Coronary artery (tissue), 2 donors: ENCODE measurements around the gene NUDT2.
A peak's percentile ranks its signal among the peaks of the same experiment; 100 is the strongest.

Experiments
- DNase-seq: peaks from one replicate; pipeline ENCODE4 v3.0.0-alpha.2; 2017; ENCODE audit warnings: low spot score
- H3K27ac ChIP-seq, 2 donors: fragments of 200-600 bp; sonication (generic); one replicate each; pipeline ENCODE4 v1.5.1; 2016 to 2019
- H3K4me3 ChIP-seq: fragments of 200-600 bp; sonication (generic); 2 replicates; pipeline ENCODE4 v1.5.1; 2016; ENCODE audit warnings: mild to moderate bottlenecking, moderate library complexity
- TF ChIP-seq, protein P1 (sequence below): fragments of 200-600 bp; sonication (generic); IDR thresholded peaks from one replicate; pipeline ENCODE4 v1.5.1; 2019; ENCODE audit warnings: antibody characterized with exemption

NUDT2 gene

DNA sequence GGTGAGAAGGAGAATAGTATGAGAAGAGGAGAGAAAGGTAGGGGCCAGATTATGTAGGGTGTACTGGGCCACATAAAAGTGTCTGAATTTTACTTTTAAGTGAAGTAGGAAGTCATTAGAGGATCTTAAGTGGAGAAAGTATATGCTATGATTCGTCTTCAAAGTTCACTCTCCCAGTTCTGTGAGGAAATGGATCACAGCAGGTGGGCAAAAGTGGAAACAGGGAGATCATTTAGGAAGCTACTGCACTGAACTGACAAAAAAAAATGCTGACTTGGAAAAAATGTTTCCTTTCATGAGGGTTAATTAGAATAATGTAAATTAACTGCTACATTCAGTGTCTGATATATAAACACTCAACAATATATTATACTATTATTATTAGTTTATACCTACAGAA is 2.7 kb upstream of the NUDT2 start:
- TF ChIP-seq, protein P1, sequence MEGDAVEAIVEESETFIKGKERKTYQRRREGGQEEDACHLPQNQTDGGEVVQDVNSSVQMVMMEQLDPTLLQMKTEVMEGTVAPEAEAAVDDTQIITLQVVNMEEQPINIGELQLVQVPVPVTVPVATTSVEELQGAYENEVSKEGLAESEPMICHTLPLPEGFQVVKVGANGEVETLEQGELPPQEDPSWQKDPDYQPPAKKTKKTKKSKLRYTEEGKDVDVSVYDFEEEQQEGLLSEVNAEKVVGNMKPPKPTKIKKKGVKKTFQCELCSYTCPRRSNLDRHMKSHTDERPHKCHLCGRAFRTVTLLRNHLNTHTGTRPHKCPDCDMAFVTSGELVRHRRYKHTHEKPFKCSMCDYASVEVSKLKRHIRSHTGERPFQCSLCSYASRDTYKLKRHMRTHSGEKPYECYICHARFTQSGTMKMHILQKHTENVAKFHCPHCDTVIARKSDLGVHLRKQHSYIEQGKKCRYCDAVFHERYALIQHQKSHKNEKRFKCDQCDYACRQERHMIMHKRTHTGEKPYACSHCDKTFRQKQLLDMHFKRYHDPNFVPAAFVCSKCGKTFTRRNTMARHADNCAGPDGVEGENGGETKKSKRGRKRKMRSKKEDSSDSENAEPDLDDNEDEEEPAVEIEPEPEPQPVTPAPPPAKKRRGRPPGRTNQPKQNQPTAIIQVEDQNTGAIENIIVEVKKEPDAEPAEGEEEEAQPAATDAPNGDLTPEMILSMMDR, result no peak
- DNase-seq, result no peak
- H3K4me3 ChIP-seq, result no peak overlapping the region
- H3K27ac ChIP-seq, result no peak overlapping the region

DNA sequence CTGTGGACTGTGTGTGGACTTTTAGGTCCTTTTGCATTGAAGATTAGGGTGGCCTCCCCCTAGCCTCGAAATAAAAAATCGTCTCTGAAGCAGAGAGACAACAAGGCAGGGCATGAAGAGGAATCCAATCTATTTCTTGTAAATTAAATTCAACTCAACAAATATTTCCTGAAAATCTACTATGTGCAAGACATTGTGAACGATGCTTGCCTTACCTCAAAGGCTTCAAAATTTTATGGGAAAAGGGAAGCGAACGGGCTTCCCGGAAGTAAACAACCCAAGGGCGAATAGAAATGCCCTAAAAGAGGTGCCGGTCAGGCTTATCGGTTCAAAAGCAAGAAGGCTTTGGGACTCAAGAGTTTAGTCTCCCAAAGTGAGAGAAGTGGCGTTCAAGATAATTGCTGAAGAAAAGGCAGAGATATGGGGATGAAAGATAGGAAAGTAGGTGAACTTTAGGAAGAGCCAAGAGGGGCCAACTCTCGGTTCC is 826 bp upstream of the NUDT2 start:
- peak overlapping the region; percentile 89 for H3K4me3 ChIP-seq
- H3K27ac ChIP-seq, result peak overlapping the region in 1 of 2 donors; percentile 64
- no peak for DNase-seq
- TF ChIP-seq, protein P1, result no peak

DNA sequence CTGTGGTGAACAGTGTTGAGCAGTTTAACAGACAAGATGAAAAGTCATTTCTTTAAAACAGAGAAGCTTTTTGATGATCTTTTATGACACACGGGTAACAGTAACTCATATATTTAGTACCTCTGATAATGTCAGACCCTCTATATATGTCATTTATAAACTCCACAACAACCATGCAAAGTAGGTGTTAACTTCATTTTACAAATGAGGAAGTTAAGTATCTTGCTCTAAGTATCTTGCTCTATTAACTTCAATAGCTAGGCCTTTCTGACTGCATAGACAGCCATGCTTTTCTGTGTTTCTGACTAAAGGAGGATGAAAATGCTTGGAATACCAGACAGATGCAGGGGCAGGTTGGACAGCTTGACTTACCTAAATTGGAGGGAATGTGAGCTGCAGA is 1.8 kb downstream of the NUDT2 start:
- TF ChIP-seq, protein P1, result no peak
- DNase-seq, result no peak
- H3K4me3 ChIP-seq, result no peak overlapping the region
- H3K27ac ChIP-seq, result no peak overlapping the region

DNA sequence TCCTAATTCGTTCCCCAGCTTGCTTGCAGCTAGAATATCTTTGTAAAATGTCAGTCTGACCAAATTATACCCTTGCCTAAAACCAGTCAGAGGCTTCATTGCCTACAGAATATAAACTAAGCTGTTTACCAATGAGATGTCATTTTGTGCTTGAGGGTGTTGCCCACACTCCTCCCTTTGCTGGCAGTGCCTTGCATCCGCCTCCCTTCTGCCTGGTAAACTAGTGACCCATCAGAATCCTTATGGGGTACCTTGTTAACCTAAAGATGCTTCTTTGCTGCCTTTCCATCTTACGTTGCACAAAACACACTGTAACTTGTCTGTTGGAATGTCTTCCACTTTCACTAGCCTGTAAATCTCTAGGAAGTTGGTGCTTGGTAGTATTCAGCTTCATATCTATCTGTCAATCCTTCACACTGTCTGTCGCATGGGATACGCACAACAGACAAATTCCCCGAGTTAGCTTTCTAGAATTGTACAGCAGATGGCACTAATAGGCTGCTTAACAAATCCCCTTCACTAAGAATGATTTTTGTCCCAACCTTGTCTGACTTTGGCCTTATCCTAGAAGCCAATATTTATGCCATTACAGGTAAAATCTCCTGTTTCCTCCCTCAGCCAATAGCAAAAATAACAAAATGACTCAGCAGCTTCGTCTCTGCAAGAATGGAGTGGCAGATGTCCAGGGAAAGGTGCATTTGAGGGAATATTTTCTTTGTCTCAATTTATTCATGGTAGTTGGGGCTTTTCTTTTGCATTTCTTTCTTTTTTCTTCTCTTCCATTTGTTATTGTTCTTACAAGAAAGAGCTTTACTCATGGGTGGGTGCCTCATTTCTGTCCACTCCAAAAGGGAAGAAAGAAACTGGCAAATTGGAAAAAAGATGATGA is 3.0 kb downstream of the NUDT2 start:
- Histone ChIP-seq H3K27ac (no peak overlapping the region), H3K4me3 (no peak overlapping the region)
- TF ChIP-seq, protein P1, result peak; percentile 14
- no peak for DNase-seq

DNA sequence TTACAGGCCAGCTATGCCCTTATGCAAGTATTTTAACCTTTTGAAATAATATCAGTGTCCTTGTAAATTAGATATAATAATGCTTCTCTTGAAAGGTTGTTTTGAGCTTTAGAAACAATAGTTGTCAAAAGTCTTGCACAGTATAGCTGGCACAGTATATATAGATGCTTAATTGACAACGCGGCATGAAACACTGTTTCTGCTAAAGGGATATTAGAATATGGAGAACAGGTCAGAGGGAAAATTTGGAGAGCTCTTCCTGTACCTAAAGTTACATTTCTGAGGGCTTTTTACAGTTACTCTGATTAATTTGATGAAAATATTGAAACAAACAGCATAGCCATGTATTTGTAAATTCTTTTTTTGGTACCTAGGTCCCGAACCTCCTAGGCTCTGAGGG is 4.5 kb downstream of the NUDT2 start:
- TF ChIP-seq, protein P1, result no peak
- no peak overlapping the region for H3K4me3 ChIP-seq
- H3K27ac ChIP-seq, result no peak overlapping the region
- no peak for DNase-seq

DNA sequence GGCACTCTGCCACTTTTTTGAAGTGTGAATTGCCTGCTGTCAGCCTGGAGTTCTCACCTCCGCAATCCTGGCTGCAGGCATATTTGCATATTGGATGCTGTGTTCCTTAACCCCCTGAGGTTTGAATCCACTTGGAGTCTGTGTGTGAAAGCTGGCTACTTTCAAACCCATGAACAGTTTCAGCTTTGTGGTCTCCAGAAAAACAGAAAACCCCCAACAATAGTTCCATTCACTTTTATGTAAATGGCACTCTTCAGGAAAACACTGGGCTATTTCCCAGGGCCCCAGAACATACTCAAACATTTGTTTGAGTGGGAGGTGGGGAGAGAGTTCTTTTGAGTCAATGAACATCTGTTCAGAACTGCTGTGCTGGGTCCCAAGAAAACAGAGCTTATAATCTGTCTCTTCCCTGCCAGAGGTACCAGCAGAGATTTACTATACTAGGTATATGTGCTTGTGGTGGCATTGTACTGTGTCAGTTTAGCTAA is 5.0 kb downstream of the NUDT2 start:
- TF ChIP-seq, protein P1, result no peak
- no peak overlapping the region for H3K27ac ChIP-seq

DNA sequence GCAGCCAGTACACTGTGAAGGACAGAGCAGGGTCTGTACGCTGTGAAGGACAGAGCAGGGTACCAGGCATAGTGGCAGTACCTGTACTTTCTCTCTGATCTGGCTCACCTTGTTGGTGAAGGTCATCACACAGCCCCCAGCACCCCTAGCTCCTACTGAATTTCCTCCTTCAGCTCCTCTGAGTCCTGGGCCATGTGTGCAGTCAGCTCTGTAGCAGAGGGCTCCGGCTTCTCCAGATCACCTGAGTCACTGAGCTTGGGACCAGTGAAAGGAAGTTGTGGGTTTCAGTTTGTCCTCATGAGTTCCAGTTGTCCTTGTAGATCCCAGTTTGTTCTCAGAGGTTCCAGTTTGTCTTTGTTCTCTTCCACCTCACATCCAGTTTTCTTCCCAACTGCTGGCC is 5.5 kb downstream of the NUDT2 start:
- Histone ChIP-seq H3K4me3 (no peak overlapping the region), H3K27ac (no peak overlapping the region)
- no peak for DNase-seq
- TF ChIP-seq, protein P1, result no peak

More for the DNA sequence above, 5.0 kb downstream of the NUDT2 start:
- no peak for DNase-seq
- H3K4me3 ChIP-seq, result no peak overlapping the region
